GM08714 (cell line): ENCODE results near the gene NOS1AP.

Experiments used
- H3K4me3 ChIP-seq: fragments of 200-500 bp; sonication (Bioruptor generic); 2 replicates; pipeline ENCODE4 v1.5.1; 2014; ENCODE audit warnings: mild to moderate bottlenecking, low read length, inconsistent platforms
- ZNF274 ChIP-seq: IDR thresholded peaks from 2 replicates; pipeline ENCODE4 v1.6.1; 2012; ENCODE audit warnings: mild to moderate bottlenecking, low read depth, low read length

NOS1AP gene

DNA sequence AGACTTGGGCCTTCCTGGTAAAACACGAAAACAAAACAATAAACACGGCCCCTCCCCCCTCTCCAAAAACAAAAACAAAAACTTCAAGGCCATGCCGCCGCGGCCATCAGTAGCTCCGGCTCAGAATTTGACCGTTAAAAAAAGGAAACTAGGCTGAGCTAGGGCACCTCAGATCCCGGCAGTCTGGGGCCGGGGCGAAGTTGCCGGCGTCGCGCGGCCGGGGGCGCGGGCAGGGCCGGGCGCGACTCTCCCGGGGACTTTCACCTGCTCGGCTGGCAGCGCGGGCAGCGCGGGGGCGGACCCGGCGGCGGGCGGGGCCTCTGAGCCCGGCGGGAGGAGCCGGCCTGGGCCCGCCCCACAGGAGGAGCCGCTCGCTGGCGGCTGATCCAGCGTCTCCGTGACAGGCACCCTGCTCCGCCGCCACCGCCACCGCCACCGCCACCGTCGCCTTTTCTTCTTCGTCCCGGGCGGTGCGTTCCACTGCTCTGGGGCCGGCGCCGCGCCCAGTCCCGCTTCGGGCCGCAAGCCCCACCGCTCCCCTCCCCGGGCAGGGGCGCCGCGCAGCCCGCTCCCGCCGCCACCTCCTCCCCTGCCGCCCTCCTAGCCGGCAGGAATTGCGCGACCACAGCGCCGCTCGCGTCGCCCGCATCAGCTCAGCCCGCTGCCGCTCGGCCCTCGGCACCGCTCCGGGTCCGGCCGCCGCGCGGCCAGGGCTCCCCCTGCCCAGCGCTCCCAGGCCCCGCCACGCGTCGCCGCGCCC lies at the start of gene NOS1AP:
Gene NOS1AP (plus strand): TSS at position 358 of the 760 bp plus-strand sequence. CDS start 487 bp downstream, outside the sequence.
- no peak for TF ChIP-seq ZNF274
- peak within 1 kb of the TSS; percentile 88 for H3K4me3 ChIP-seq

DNA sequence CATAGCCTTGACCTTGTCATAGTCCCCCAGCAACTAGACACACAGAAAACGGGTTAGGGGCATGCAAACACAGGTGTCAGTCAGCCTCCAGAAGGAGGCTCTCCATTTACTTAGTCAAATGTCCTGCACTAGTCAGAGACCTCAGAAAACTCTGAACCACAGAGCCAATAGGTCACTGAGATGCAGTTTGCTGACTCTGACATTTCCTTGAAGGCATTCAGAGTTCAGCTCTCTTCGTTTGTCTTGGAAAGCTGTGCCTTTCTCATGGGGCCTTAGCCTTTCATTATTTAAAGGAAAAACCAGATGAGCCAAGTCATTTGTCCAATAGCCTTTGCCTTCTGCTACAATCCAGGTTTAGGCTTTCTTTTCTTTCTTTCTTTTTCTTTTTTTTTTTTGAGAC lies 49.3 kb upstream of the NOS1AP start:
- TF ChIP-seq ZNF274: no peak
- H3K4me3 ChIP-seq: no peak overlapping the region

DNA sequence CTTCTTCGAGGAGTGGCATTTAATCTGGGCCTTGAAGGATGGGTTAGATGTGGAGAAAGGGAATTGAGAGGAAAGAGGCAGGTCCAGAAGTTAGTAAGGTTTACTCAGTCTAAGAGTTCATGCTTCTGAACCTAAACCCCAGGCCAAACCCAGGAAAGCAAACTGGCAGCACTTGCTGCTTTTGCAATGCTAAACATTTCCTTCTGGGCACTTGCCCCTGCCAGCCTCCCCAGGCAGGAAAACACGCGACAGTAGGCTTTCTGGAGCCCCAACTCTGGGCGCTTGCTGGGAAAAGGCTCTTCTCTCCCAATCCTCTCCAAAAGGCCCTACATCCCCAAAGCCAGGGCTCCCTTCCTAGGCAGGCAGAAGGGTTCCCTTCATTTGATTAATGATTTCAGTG lies 48.4 kb upstream of the NOS1AP start:
- no peak for TF ChIP-seq ZNF274
- H3K4me3 ChIP-seq: no peak overlapping the region

DNA sequence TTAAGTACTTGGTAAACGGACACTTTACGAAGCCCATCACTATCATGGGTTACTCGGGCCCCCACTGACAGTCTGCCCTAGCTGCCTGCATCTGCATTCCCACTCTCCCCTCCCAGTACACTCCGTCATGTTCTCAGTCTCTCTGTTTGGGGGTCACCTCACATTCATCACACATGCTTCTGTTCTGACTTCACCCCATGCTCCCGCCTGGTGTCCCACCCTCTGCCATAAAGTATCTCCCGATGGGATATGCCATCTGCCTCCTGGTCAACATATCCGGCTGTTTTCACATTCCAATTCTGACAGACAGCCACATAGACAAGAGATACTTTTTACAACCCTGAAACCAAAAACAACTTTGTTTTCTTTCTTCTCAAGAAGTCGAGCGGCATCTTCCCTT lies 46.9 kb upstream of the NOS1AP start:
- TF ChIP-seq ZNF274: no peak
- H3K4me3 ChIP-seq: no peak overlapping the region

DNA sequence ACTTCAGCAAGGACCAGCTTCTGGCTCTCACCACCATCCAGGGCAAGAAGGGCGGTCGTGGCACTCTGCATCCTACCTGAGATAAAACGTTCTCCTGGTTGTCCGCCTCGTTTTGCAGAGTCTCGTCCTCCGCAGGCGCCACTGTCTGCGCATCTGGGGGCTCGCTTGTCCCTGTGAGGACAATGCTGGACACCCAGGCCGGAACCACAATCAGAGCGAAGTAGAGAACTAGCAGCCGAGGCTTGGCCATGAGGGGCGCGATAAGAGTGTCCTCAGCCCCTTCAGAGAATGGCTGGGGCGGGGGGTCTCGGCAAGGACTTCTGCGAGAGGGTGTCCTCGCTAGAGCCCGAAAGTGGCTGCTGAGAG lies 46.3 kb upstream of the NOS1AP start:
- peak overlapping the region; percentile 77; the same call in 1 of the 2 replicates for H3K4me3 ChIP-seq
- no peak for TF ChIP-seq ZNF274

DNA sequence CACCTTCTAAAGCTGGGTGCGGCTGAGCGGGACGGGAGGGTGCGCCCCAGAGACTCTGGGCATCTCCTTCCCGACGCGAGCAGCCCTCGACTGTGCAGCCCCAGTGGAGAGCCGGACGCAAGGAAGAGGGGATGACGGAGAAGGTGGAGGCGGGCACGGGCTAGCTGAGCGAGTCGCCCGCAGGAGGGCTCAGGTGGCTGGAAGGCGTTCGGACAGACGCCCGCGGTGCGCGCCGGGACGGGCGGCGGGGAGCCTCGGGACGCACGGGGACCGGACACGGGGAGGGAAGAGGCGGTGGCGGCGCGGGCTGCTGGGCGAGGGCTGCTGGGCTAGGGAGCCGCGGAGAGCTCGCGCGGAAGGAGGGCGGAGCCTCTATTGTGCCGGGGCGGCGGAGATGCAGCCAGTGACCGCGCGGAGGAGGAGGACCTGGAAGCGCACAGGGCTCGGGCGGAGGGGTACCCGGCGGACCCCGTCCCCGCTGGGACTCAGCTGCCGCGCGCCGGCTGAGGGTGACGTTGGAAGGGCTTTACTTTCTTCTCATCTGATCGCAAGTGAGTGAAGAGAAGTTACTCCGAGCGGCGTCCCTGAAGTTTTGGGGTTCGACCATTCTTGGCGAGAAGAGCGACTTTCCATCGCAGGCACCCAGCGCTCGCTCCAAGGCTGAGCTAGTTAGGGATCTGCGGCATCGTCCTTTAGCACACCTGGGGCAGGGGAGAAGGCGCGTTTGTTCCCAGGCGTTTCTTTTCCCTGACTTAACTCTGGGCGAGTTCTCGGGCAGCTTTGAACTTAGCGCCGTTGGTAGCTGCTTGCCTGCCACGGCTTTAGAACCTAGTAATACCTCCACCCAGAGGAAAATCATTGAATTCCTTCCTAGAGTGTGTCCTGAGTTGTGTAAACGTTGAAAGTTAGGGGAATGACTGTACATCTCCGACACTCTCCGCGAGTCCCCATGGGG lies 45.7 kb upstream of the NOS1AP start, which contains the start of gene OLFML2B:
Gene OLFML2B (minus strand): TSS at position 323 of the 955 bp plus-strand sequence. CDS start 439 bp downstream, outside the sequence.
- TF ChIP-seq ZNF274: no peak
- peak within 1 kb of the TSS; percentile 77 for H3K4me3 ChIP-seq

DNA sequence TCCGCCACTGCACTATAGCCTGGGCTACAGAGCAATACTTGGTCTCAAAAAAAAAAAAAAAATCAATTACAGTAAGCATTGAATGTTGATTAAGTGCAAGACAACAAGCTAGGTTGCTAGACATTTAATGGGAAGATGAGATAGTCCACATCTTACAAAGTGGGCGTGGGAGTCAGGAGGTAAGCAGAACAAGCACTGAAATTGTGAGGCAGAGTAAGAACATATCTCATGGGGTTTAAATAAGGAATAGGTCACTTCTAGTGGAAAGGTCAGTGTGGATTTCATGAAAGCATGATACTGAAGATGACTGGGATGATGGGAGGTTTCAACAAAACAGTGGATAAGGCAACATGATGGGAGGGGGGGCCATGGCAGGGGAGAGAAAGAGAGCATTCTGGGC lies 44.0 kb upstream of the NOS1AP start:
- TF ChIP-seq ZNF274: no peak
- no peak overlapping the region for H3K4me3 ChIP-seq

DNA sequence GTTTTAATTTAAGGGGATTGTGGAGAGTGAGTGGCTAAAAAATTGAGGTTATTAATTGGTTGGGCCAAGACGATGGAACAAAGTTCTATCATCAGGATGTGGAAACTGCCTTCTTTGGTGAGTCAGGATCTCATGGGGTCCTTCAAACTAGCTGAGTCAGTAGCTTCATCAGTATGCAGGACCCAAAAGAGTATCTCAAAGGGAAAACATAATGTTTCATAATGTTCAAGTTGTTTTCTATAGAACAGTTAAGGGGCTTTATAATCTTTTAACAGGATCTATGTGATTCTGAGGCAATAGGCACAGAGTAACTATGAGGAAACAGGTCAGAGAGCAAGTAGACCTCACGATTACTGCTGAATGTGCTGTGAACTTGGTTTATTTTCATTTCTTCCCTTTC lies 42.6 kb upstream of the NOS1AP start:
- H3K4me3 ChIP-seq: no peak overlapping the region
- no peak for TF ChIP-seq ZNF274

DNA sequence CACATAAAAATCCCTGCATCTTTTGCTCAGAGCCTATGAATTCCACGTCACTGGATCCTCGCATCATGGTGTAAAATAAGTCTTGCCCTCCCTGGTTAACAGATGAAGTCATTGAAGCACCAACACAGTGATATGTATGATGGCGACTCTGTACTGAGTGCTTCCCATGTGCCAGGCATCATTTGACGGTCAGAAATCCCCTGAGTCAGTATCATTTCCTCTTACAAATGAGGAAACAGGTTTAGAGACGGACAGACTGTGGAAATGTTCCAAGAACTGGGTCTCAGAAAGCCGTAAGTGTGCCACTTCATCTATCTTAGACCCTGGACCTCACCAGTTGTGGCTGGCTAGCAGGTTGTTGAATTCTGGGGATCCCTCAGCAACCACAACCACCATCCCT lies 40.8 kb upstream of the NOS1AP start:
- H3K4me3 ChIP-seq: no peak overlapping the region
- TF ChIP-seq ZNF274: no peak

DNA sequence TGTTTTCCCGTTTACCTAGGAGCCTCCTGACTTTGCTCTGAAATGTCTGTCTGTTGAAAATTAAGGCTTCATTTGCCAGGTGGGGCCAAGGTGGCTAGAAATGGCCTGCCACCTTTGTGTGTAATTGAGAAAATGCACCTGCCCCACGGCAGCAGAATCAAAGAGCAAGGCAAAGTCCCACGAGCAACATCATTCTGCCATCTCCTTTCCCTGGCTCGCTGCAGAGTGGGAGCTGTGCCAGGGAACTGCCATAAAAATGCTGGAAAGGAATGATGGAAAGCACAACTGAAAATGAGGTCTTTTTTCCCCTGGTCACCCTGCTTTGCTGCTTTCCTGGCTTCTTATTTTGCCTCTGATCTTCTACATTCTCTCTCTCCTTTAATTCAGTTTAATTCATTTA lies 40.3 kb upstream of the NOS1AP start:
- TF ChIP-seq ZNF274: no peak
- H3K4me3 ChIP-seq: no peak overlapping the region

DNA sequence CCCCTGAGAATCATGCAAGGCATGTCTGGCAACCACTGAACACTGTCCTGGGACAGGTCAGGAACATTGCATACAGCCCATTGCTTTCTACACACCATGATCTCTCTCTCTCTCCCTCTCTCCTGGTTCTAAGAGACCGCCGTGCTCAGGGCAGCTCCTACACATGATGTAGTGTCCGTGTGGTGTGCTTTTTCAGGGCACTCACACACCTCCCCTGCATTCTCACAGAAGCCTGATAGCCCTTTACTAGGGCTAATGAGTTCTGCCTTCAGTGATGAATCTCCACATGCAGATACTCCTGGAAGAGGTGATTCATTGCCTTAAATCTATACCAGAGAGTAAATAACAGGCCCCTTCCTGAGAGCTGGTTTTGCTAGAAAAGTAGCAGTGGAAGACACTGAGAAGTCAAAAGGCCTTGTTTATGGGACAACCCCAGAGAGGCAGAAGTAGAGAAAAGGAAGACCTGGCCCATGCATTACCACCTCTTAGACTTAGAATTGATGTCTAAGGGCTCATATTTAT lies 38.7 kb upstream of the NOS1AP start:
- H3K4me3 ChIP-seq: no peak overlapping the region
- no peak for TF ChIP-seq ZNF274

DNA sequence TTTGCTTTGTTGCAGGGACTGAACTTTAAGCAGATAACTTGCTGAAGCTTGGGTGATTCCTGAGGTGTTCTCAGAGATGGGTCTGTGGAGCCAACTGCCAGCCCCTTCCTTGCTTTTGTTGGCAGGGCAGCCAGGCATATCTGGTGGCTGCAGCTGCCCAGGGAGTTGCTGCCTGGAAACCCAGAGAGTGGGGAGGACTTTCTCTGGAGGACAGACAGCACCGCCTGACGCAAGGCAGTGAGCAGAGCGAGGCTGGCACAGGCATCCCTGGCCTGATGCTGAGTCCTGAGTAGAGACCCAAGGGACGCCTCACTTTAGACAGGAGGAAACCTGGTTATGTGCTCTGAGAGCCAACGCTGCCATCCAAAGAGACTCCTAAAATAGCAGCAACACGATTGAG lies 36.1 kb upstream of the NOS1AP start:
- TF ChIP-seq ZNF274: no peak
- no peak overlapping the region for H3K4me3 ChIP-seq

DNA sequence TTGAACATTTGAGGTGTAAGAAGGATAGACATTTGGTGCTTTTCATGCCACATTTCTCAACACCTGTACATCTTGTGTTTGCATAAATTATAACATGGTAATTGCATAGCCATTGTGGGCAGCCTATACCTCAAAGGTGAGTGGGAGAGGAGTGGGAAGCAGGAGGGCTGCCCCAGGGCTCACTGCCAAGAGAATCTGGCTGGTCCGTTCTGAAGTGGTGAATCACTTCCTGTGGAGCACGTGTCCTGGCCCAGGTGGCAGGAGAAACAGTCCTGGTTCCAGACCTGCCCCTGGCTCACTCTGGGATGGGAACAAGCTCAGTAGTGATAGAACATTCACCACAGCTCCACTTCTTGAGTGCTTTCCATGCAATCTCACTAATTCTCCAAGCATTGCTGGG lies 34.2 kb upstream of the NOS1AP start:
- H3K4me3 ChIP-seq: no peak overlapping the region
- no peak for TF ChIP-seq ZNF274

DNA sequence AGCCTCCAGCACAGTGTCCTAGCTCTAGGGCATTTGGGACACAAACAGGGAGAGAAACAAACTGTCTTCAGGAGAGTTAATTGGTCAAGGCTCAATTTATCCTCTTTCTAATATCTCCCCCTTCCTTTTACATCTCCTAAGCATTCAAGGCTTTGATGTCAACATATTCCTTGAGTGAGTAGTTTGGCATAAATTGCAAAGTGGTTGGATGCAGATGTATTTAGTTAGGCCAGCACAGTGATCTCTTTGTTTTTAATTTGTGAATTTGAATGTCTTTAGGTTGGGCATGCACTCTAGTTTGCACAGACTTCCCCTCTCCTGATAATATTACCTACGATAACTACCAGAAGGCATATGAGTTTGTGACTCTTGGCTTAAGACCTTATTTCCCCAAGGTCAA lies 33.3 kb upstream of the NOS1AP start:
- H3K4me3 ChIP-seq: no peak overlapping the region

DNA sequence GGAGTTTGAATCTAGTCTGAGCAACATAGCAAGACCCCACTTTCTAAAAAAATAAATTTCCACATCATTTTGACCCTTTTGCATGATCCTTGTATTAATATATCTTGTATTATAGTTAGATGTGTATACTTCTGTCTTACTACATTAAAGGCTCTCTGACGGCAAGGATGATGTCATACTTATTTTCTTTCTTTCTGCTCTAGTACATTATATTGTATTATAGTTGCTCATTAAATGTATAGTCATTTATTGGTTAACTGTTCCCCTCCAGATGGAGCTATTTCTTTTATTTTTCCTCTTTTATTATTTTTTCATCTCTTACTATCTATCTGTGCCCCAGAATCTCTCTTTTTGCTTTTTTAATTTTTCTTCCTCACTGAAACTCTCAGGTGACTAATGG lies 30.9 kb upstream of the NOS1AP start:
- TF ChIP-seq ZNF274: no peak
- no peak overlapping the region for H3K4me3 ChIP-seq

More for the DNA sequence above, 33.3 kb upstream of the NOS1AP start:
- no peak for TF ChIP-seq ZNF274

DNA sequence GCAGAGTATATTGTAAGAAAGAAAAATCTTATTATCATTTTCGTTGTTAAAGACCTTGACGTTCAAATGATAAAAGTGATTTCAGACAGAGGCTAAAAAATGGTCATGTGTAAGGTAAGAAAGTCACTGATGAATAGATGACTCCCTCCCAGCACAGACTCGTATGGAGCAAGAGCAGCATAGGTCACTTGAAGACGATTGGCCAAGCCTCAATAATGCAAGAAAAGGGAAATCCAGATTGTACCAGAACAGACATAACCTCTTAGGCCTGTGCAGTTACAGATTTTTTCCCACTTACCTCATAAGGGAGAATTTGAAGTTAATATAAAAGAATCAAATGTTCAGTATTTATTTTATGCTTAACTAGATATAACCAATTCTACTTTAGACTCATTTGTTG lies 29.5 kb upstream of the NOS1AP start:
- TF ChIP-seq ZNF274: no peak

More for the DNA sequence above, 29.5 kb upstream of the NOS1AP start:
- no peak overlapping the region for H3K4me3 ChIP-seq
